ENCODE measurements around the gene RNF223. TPM values are rescaled to one million over a fixed set of nuclear protein-coding genes. Genes with fewer than 3 reads are reported as not detected.
"Not testable (repeated sequence)": the region's sequence is repeated elsewhere in the genome, so short reads cannot be mapped to it uniquely, and the experiment has no call there.

RNF223 gene
- polyA plus RNA-seq, 3 donors = 0.30 to 0.82 (median 0.39) TPM

GRCh38 chr1:1112237-1112985, 38.3 kb upstream of the RNF223 start:
- no peak for DNase-seq (ENCODE audit: extremely low read depth in 1 of 11, low read depth in 9 of 11, low spot score in 4 of 11)

- no peak for DNase-seq (ENCODE audit: extremely low read depth in 1 of 11, low read depth in 9 of 11, low spot score in 4 of 11)
These were observed 37.6 kb upstream of the RNF223 start for GRCh38 chr1:1111516-1112236.

GRCh38 chr1:1110561-1110971, 36.5 kb upstream of the RNF223 start:
- DNase-seq (ENCODE audit: extremely low read depth in 1 of 11, low read depth in 9 of 11, low spot score in 4 of 11) = no peak

- DNase-seq (ENCODE audit: extremely low read depth in 1 of 11, low read depth in 9 of 11, low spot score in 4 of 11) = no peak
These were observed 35.6 kb upstream of the RNF223 start for GRCh38 chr1:1109743-1110142.

- no peak for DNase-seq (ENCODE audit: extremely low read depth in 1 of 11, low read depth in 9 of 11, low spot score in 4 of 11)
These were observed 32.6 kb upstream of the RNF223 start for GRCh38 chr1:1106510-1107221.

- not testable (repeated sequence) for DNase-seq (ENCODE audit: extremely low read depth in 1 of 11, low read depth in 9 of 11, low spot score in 4 of 11)
These were observed 30.0 kb upstream of the RNF223 start for GRCh38 chr1:1104152-1104551.

GRCh38 chr1:1101503-1101902, 27.4 kb upstream of the RNF223 start:
- DNase-seq (ENCODE audit: extremely low read depth in 1 of 11, low read depth in 9 of 11, low spot score in 4 of 11) = no peak

- no peak for DNase-seq (ENCODE audit: extremely low read depth in 1 of 11, low read depth in 9 of 11, low spot score in 4 of 11)
These were observed 26.2 kb upstream of the RNF223 start for GRCh38 chr1:1100296-1100695.

- DNase-seq (ENCODE audit: extremely low read depth in 1 of 11, low read depth in 9 of 11, low spot score in 4 of 11) = no peak
These were observed 25.5 kb upstream of the RNF223 start for GRCh38 chr1:1099506-1100183.

- DNase-seq (ENCODE audit: extremely low read depth in 1 of 11, low read depth in 9 of 11, low spot score in 4 of 11) = no peak
These were observed 24.7 kb upstream of the RNF223 start for GRCh38 chr1:1098681-1099421.

- DNase-seq (ENCODE audit: extremely low read depth in 1 of 11, low read depth in 9 of 11, low spot score in 4 of 11) = not testable (repeated sequence)
These were observed 22.0 kb upstream of the RNF223 start for GRCh38 chr1:1096136-1096535.

GRCh38 chr1:1094981-1095380, 20.9 kb upstream of the RNF223 start:
- DNase-seq (ENCODE audit: extremely low read depth in 1 of 11, low read depth in 9 of 11, low spot score in 4 of 11) = no peak

- DNase-seq (ENCODE audit: extremely low read depth in 1 of 11, low read depth in 9 of 11, low spot score in 4 of 11) = no peak
These were observed 19.5 kb upstream of the RNF223 start for GRCh38 chr1:1093610-1093943.

- no peak for DNase-seq (ENCODE audit: extremely low read depth in 1 of 11, low read depth in 9 of 11, low spot score in 4 of 11)
These were observed 18.9 kb upstream of the RNF223 start for GRCh38 chr1:1092894-1093609.

GRCh38 chr1:1092149-1092855, 18.2 kb upstream of the RNF223 start:
- DNase-seq (ENCODE audit: extremely low read depth in 1 of 11, low read depth in 9 of 11, low spot score in 4 of 11) = no peak

GRCh38 chr1:1091344-1092148, 17.4 kb upstream of the RNF223 start:
- no peak for DNase-seq (ENCODE audit: extremely low read depth in 1 of 11, low read depth in 9 of 11, low spot score in 4 of 11)

Data from renal cortex interstitium (tissue), 11 donors.